NCI-H146 treated with DMSO at 0.1 percent for 48 hours (cell line): ENCODE measurements around the gene LRP5.

Experiments
- DNase-seq: peaks from one replicate; lab custom pipeline; 2025; ENCODE audit not compliant: unreplicated experiment; lab: John Stamatoyannopoulos, UW

The LRP5 gene

DNA sequence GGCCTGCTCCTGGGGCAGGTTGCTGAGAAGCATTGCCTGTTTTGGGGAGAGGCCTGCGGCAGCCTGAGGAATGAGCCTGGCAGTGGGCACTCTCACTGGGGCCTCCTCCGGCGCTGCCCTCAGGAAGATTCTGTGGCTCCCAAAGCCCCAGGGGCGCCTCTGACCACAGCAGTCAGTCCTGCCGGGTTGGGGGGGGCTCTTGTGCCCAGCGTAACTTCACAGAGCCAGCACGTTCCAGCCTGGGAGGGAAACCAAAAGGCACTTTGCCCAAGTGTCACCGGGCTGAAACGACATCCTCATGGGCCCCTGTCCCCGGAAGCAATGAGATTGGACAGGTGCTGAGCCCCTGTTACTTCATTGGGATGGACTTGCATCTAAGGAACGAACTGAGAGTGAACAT, 4.3 kb upstream of the LRP5 start:
- DNase-seq: no peak

DNA sequence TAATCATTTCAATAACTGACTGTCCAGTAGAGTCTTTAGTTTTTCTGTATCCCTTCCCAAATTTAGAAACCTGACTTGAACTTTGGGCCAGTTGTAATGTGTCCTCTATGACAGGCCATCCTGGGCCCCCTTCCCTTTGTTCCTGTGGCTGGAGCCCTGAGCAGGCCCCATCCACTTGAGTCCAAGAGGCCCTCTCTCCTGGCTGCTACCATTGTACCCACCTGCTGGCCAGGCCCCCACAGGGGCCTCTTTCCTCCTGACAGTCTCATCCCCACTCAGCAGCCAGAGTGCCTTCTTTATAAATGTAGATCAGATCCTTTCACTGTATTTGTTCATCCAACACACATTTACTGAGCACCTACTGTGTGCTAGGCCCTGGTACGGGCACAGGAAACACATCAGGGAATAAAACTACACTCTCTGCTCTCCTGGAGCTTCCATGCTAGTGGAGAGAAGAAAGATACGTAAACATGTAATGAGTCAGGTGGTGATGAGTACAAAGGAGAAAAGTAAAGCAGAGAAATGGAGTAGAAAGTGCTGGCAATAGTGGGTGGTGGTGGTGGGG, 2.7 kb upstream of the LRP5 start:
- no peak for DNase-seq

DNA sequence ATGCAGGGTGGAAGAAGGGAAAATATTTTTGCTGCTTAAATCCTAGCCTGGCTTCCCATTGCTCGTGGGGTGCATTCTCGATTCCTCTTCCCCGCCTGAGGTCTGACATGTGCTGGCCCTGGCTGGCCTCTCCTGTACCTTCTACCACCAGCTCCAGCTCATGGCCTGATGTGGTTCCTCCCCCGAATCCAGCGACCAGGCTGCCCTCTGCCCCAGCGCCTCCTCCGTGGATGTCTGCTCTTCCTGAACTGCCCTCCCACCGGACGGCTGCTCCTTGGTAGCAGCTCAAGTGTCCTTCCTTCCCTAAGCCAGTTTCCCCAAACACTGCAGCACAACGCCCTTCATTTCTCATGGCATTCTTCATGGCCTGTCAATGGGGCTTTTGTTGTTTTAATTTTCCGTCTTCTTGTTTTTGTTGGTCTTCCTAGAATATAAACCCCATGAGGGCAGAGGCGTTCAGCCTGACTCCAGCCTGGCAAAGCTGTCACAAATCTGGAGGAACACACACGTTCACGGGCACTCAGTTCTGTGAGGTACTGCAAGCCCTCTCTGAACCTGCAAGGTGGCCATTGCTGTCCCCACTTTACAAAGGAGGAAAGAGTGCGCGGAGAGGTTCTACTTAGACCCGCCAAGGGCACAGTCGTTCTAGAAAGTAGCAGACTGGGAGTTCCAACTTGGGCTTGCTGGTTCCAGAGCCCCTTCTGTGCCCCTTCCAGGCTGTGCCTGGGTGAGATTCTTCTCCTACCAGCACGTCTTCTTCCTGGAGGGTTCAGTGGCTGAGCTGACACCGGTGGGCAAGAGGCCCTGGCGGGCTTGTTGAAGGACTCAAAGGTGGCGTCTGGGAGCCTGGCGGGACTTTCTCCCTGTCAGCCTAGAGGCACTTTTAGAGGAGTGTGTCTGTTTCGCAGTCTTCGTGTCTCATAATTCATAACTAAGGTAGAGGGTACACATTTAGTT, 953 bp upstream of the LRP5 start:
- DNase-seq: no peak

DNA sequence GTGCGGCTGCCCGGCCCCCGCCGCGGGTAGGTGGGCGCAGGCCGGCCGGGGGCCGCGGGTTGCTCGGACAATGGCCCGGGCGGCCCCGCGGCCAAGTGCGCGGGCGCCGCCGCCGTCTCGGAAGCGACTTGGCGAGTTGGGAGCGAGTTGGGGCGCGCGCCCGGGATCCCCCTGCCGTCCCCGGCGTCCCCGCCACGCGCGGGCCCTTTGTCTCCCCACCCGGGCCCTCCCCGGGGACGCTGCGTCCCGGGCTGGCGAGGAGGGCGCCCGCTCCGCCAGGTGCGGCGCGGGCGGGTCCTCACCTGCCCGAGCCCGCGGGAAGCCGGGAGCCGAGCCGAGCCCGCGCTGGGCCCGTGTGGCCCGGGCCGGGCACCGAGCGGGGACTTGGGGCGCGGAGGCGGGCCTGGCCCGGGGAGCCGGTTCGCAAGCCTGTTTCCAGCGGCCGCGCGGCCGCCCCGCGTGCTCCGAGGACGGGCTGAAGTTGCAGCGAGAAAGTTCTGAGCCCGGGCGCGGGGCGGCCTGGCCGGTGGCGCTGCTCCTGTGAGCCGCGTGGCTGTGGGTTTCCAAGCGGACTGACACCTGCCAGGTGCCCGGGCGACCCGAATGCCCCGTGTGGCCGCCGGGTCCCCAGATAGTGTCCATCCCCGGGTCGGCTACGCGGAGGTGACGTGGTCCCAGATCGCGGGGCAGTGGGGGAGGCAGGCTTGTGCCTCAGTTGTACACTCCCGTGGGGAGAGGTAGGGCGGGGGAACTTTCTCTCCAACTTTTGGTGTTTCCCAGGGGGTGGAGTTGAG, 586 bp downstream of the LRP5 start:
- DNase-seq: no peak

DNA sequence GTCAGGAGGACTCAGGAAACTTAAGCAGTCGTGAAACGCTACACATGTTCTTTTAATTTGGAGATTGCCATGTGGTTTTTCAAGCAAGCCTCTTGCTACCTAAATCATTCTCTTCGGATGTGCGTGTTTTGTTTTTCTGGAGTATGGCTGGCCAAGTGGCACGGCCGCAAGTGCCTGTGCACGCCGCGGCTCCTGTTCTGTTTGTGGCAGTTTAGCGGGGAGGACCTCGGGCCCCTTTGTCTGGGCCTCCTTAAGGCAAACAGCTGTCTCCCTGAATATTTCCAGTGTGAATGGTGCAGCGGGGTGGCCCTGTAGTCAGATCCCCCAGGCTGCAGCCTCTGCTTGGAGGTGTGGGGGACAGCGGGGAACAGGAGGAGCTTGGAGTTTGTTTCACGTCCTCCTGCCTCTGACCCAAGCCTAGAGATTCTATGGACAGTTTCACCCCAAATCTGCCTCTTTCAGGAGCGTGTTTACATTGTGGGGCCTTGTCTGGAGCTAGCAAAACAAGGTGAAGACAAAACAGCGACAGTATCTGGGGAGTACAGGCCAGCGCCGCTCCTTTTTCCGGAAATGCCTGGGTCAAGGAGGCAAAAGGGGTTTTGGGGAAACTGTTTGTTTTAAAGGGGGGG, 1.3 kb downstream of the LRP5 start:
- peak; percentile 46 for DNase-seq

DNA sequence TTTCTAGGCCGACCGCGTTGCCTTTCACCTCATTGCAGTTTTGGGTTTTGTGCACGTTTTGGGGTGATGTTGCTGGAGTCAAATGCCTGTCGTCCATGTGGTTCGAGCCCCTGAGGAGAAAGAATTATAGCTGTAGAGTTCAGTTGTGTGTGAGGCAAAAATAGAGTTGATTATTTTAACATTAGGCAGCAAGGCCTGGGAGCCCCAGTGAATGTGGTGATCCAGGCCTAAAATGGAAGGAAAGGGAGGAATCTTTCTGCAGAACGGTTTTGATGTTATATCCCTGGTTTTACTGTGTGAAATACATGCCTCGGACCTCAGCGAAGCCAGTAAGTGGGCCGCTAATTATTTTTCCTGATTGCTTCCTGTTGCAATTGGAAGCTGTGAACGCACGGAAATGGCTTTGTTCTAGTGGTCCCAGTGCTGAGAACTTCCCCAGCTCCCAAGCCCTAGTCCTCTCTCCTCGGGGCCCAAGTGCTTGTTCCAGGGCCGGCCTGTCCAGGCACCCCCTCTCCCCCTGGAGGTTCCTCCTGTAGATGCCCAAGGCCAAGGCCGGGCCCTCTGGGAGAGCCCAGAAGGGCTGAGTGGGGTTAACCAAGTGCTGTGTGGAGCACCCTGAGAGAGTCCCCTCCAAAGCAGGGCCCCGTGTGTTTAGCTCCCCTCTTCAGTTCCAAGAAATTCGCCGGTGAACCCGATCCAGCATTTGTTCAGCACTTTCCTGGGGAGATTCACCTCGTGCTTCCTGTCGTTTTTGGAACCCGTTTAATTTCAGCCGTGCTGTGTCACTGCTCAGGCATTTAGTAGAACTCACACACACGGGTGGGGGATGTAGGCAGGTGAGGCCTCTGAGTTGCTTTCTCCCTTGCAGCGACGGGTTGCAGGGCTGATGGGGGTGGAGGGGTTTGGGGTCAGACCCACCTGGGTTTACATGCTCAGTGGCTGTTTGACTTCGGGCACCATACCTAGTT, 2.1 kb downstream of the LRP5 start:
- DNase-seq: no peak

DNA sequence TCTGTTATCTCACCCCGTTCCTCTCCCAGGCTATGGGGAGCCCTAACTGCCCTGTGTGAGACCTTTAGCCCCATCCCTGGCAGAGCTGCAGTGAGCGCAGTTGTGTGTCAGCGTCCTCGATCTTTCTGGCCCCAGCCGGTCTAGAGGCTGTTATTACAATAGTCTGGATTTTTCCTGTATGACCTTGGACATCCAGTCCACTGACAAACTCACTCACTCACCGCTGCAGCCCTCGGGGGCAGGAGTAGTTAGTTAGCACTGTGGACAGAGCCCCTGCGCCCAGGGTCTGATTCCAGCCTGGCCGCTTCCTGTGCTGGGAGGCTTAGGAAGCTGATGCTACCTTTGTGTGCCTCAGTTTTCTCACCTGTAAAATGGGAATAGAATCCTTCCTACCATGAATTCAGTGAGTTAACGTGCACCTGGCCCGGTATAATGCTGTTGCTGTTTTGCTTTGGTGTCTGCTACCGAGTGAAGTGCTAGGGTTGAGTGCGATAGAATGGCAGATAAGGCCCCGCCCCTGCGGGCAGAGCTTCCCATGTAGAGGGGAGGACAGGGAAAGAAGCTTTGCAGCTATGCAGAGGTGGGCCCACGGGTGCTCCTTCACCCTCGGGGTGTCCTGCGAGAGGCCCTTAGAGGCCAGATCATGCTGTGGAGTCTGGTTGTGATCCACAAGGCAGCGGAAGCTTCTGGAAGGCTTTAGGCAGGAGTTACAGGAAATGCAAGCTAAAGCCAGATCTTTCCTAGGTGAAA, 3.0 kb downstream of the LRP5 start:
- DNase-seq: no peak

DNA sequence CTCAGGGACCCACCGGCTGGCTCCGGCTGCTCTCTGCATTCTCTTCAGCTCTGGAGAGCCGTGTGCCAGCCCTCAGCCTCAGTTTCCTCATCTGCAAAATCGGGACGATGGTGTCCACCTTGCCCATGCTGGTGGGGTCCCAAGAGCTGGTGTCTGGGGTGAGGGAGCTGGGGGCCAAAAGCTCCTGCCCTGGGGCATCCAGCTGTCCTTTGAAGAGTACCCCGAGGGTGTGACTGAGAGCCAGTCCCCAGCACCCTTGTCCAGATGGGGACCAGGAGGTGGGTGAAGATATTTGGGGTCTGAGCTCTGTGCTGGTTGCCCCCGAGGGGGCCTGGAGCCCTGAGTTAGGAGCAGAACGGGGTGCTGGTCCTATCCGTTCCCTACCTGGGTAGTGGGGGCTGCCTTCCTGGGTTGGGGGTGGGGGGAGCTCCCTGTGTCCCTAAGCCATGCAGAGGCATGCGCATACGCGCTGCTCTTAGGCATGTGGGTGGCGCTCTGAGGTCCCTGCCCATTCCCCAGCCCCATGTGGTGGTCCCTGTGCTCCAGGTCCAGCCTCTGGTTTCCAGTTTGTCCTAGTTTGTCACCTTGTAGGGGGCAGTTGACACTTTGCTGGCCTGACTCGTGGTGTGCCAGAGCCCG, 4.9 kb downstream of the LRP5 start:
- no peak for DNase-seq

DNA sequence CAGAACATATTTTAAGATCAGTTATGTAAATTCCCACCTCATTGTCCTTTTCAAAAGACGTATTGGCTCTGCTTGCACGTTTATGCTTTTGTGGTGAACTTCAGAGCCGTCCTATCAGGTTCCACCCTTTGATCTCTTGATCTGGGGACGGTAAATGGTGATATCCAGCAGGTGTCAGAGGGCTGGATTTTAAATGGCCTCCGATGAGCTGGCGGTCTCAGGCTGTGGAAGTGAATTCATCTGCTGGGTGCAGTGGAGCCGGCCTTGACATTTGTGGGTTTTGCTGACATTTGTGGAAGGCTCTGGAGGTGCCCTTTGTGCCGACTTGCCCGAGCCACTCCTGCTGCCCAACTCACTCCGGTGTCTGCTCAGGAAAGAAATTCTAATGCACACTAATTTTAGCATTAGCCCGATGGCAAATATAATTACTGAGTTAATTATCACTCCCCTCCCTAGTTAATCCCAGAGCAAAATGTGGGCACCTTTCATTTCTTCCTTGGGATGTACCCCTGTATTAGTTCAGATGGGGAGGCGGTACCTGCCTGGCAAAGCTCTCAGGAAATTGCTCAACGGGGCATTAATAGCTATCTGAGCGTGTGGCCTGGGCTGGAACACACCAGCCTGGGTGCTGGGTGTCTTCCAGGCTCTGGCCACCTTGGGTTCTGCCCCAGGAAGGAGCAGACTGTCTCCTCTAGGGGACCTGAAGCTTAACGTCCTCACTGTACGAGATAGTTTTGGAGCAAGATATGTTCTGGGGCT, 9.1 kb downstream of the LRP5 start:
- no peak for DNase-seq

DNA sequence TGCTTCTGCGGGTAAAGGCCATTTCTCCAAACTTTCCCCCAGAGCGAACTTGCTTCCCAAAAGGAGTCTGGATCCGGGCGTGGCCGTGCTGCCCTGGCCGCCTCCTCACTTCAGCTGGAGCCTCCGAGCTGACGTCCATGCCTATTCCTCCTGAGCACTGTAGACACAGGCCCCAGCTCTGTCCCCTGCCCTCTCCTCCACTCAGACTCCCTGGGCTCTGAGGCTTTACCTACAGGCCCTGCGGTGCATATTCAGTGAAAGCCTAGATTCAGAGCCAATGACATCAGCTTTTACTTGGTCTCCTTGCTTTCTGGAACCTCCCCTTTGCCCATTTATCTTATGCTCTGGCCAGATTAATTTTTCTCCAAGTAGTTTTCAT, 9.7 kb downstream of the LRP5 start:
- no peak for DNase-seq

DNA sequence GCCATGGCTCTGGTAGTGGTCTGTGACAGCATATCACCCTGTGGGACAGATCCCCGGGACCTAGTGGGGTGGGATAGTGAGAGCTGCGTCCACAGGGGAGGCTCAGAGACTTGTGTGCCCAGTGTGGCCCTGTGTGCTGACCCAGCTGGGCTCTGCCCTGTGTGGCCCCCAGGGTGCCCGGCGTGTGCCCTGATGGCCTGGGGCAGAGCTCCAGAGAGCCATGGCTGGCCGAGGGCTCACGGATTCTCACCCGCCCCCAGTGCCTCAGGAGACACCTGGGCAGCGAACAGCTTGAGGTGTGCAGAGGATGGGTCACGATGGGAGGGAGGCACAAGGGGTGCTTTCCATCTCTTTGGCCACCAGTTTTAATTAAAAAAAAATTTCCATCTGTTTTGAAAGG, 11.8 kb downstream of the LRP5 start:
- no peak for DNase-seq

DNA sequence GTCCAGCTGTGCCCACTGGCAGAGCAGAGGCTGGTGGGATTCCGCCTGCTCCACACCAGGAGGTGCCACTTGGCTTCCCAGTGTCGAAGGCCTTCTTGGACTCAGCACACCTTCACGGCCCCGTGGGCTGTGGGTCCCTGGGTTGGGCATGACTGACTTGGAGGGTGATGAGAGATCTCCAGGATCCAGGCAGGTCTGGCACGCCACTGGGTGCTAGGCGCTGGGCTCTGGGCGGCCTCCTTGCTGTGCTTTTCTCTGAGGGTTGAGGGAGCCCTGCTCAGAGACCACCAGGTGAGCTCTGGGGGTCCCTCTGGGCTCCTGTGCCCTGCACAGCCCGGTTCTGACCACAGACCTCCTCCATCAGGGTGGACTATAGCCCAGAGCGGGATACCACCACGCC, 12.3 kb downstream of the LRP5 start:
- DNase-seq: no peak

DNA sequence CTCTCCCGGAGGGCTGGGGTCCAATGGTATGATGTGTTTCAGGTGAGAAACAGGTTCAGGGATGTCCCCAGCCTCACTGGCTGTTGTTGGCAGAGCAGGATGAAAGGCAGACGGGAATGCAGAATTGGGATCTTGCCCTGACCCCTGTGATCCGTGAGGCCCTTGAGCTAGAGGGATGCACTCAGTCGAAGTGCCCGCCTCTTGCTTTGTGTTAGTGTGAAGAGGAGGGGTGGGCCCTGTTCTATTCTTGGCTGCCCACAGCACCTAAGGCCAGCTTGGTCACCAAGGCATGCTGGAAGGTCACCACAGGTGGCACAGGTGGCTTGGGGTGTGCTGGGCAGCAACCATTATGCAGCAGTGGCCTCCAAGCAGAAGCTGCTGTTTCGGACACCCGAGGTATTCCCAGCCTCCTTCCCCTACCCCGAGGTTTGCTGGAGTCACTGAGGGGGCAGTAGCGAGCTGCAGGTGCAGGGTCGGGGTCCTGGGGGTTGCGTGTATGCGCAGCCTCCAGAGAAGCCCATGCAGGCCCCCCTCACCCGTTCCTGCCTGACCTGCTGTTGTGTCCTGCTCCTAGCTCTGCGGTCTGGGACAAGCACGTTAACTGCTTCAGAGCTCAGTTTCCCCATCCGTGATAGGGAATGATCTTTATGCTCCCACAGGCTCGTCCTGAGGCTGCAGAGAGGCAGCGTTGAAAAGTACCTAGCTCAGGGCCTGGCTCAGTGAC, 13.0 kb downstream of the LRP5 start:
- DNase-seq: no peak

DNA sequence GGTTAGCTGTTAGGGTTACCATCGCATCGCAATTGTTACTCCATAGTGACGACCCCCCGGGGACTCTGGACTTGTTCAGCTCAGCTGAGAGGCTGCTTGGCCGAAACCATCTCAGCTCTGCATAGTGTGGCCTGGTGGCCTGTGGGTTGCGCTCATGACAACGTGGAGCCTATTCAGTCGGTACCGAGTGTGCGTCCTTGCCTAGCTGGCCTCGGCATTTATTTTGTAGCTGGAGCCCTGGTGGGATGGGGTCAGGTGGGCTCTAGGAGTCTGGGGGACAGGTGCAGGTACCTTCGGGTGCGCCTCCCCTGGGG, 13.5 kb downstream of the LRP5 start:
- no peak for DNase-seq

DNA sequence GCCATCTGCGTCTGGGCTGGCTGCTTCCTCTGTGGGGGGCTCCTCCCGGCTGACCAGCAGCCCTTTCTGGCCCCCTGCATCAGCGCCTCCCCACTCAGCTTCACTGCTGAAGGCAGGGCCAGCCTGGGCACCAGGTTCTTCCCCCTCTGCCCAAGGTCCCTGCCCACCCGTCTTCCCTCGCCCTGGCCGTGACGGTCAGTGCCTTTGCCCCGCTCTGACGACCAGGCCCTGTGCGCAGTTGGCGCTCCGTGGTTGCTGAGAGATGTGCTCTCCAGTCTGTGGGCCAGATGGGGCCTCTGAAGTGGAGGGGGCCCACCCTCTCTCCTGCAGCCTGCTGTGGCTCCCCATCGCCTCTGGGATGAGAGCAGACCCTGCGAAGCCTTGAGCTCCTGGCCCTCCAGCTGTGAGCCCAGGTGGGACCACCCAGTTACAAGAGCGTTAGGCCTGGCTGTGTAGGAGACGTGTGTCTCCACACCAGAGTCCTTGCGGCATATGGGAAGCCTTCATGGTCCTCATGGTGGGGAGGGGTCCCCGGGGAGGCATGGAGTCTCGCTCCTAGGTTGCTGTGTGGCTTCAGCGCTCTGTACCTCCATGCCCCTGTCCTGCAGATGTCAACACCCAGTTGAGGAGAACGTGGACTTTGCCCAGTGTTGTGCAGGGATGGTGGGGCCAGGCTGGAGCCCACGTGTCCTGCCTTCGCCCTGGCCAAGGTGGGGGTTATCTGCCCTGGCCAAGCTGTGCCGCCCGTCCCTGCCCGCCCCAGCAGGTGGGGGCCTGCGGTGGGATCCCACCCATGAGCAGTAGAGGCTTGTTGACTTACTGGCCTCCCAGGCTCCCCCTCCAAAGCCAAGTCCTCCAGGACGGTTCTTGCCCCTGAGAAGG, 14.2 kb downstream of the LRP5 start:
- DNase-seq: no peak

DNA sequence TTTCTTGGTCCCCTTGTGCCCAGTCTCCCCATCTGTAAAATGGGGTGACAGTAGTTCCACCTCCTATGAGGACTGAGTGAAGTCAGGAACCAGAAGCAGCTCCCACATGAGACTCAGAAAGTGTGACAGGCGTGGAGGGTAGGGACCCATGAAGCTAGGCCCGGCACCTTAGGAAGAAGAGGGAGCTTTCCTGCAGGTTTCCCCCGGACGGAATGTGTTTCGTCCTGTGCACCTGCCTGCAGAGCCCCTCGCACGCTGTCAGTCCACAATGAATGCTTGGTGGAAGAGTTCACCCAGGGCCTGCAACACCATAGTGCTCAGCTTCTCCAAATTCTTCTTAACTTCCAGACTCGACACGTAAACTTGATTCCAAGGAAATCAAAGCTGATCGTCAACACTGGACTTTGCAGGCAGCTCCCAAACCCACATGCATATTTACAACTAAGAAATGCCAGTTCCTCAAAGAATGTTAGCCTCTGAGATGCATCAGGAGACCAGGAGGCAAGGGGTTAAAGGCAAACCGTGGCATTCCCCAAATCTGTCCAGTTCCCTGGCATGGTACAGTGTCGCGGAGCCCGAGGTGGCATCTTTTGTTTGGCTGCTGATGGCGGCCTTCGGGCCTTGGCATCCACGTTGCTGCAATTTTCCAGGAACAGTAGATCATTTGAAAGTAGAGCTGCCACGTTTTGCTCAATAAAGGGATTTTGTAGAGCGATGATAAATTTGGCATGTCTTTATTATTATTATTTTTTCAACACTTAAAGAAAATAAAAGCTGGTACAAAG, 15.4 kb downstream of the LRP5 start:
- no peak for DNase-seq
